ENCODE results near the gene ITPRID1.

ITPRID1 gene

DNA sequence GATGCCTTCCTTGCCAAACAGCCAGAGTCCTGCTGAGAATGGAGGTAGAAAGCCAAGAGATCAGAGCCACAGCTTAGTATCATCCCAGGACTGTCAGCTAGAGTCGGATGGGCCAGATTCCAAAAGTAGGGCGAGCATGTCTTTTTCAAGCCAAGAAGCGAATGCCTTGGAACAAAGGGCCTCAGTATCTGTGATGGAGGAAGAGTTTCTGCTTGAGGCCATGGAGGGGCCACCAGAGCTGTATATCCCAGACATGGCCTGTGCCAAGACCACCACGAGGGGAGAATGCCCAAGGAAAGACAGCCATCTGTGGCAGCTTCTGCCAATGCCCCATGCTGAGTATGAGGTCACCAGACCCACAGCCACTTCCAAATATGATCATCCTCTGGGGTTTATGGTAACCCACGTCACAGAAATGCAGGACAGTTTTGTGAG is 128.8 kb downstream of the ITPRID1 start:
- no peak for DNase-seq

DNA sequence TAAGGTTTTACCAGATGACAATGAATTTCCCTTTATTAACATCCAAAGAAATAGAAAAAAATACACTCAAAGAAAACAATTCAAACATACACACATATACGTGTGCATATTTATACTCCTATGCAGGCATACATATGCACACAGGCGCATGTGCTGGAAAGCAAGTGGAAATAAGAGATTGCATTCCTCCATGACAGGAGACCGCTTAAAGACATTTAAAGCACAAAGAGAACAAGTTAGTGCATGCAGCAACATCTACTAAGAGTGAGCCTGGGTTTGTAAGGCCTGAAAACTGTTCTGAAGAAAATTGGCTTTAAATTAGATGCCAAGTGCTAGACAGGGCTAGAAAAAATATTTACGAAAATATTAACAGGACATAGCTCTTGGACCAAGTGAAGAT is 133.1 kb downstream of the ITPRID1 start:
- DNase-seq = no peak

DNA sequence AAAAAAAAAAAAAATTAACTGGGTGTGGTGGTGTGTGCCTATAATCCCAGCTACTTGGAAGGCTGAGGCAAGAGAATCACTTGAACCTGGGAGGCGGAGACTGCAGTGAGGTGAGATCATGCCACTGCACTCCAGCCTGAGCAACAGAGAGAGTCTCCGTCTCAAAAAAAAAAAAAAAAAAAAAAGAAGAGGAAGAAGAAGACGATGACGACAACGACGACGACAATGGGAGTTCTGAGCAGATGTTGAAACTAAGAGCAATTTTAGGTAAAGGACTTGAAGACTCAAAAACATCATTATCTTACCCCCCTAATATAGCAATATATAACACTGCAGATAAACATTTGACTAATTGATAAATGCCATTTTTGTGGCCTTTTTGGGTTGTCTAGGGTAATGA is 133.6 kb downstream of the ITPRID1 start:
- no peak for DNase-seq

DNA sequence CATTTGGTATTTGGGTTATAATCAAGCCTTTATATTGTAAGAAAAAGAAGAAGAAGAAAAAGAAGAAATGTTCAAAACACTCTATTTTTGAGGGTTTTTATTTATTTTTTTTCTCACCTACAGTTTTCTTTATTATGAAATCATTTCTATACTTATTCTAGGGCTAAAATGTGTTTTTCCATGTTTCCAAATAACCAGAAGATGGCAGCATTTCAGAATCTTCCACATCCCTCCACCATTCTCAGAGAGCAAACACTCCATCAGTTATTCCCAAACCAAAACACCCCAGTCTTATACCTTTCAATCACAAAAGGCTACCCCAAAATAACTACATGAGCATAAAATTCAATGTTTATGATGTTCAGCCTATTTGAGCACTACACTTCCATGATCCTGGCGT is 134.4 kb downstream of the ITPRID1 start:
- DNase-seq = peak in 1 of 2 experiments; percentile 7

DNA sequence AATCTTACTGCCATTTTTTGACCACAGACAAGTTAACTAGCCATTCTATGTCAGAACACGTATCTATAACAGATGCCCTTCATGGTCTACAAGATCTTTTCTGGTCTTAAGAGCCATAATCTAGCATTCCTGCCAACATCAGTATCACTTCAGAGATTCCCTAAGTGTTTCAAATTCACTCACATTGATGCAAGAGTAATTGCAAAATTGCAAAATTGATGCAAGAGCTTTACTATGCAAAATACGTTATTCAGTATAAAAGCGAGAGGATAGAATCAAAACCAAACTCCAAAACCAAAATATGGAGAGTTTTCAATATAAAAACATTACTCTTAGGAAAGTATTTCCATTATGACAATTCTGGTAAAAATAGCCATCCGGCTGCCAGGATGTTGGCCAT is 135.0 kb downstream of the ITPRID1 start:
- DNase-seq = no peak

DNA sequence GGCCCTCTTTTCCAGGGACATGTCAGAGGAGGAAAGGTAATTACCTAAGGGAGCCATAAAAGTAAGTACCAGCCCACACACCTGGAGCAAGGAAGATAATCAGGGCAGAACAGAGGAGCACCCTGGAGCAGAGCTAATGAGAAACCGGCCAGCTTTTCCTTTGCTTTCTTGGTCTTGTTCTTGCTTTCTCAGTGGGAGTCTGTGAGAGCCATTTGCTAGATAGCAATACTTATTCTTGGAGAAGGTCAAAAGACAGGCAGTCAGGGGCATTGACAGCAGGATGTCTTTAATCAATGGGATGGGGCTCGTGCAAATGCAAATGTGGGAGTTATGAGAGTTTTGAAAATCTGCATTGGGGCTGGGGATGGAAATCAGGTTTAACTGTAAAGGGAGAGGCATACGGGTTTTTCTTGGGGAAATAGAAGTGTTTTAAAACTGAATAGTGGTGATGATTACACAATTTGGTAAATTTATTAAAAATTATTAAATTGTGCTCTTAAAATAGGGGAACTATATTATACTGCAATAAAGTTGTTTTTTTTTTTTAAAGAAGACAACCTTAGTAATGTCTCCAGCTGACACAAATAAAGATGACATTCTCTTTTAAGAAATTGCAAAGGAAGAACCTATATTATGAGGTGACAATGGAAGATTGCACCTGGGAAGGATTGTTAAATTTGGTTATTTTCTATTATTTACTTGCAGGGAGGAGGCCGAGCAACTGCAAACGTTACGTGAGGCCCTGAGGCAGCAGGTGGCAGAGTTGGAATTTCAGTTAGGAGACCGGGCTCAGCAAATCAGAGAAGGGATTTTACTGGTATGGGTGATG is 137.6 kb downstream of the ITPRID1 start:
- no peak for DNase-seq

DNA sequence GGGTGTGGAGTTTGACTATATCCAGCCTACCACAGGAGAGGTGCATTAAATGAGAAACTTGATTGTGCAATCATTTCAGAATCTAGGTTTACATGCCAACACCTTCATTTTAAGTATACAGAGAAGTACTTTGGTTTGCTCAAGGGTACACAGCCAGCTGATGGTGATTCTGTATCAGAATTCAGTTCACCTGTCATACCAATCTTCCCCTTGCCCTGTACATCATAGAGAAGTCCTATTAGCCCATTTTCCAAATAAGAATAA is 138.1 kb downstream of the ITPRID1 start:
- no peak for DNase-seq

DNA sequence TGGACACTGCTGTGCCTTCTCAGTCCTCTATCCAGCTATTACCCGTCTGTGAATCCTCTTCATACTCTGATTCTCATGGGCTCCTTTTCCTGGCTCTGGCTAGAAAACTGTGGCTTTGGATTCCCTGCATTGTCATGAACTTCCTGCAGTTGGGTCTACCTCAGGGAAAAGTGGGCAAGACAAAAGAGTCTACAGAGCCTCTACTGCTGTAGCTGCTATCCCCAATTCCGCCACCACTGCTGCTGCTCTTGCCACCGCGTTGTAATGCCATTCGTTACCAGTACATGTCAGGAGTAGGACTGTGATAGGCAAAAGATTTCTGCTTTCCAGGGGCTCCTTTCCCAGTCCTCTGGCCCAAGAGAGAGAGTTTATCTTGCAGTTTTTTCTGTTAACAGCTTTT is 149.2 kb downstream of the ITPRID1 start:
- no peak for DNase-seq

DNA sequence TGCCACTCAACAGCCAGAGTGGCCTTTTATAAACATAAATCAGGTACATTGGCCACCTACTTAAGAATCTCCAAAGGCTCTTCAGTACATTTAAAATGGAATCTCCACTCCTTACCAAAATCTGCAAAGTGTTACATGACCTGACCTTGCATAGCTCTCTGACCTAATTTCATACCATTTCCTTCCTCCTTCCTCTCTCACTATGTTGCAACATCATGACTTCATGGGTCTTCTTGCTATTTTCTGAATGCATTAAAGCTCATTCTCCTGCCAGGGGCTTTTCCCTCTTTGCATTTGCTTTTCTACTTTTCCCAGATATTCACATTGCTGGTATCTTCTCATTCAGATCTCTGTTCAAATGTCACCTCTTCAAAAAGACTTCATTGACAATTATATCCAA is 151.0 kb downstream of the ITPRID1 start:
- DNase-seq = peak; percentile 20 to 27

DNA sequence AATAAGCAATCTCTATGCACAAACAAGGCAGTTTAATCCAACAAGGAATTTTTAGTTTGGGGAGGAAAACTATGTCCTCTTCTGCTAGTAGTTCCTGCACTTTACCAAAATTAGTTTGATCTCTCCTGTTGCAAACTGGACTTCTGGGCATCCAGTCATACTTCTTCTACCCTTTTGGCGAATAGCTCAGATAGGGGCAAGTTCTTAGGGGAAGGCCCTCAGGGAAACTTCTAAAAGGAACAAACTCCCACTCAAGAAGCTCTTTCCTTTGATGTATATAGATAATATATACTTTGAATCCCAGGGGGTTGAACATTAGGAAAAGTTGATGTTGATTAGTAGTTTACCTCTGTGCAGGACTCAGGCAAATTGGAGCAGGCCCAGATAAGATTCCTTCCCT is 151.7 kb downstream of the ITPRID1 start:
- DNase-seq = no peak

DNA sequence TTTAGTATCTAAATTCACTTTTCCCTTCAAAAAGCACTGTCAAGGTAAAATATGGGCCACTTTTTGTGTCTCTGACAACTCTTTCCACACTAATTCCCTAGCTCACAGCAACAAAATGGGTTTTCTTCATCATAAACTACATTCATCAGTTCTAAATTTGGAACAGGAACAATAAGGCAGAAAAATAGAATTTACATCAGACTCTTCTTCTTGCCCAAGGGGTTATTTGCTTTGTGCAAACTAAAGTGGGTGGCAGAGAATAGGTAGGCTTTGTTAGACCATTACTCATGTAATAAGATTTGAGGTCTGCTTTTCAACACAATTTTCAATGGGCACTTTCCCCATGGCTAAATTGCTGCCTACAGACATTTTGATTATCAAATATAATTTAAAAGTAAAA is 155.6 kb downstream of the ITPRID1 start:
- DNase-seq = no peak

DNA sequence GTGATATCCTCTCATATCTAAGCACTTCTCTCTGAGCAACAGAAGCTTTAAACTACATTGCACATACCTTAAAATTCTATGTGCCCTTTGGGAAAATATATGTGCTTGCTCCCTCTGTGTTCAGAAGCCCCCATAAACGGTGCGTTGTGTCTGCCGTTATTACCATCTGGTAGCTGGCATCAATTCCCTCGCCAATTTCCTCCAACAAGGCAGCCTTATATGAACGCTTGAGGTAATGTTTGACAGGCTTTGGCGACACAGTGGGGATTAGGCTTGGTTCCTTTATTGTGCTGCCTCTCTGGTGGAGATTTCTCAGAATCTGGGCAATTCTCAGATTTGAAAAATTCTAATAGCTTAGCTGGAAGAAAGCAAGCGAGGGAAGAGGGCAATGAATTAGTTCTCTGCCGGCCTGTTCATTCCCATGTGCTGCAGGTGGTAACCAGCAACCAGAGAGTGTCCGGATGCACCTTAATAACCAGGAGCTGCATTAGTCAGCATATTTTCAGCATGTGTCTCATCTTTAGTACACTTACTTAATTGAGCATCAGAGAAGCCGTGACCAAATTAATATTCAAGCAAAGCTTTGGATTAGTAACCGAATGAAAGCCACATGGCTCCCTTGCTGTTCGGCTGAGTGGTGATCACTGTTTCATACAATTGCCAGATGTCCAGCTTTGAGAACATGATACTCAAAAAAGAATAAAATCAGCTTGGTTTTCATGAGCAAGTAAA is 165.8 kb downstream of the ITPRID1 start:
- no peak for DNase-seq

DNA sequence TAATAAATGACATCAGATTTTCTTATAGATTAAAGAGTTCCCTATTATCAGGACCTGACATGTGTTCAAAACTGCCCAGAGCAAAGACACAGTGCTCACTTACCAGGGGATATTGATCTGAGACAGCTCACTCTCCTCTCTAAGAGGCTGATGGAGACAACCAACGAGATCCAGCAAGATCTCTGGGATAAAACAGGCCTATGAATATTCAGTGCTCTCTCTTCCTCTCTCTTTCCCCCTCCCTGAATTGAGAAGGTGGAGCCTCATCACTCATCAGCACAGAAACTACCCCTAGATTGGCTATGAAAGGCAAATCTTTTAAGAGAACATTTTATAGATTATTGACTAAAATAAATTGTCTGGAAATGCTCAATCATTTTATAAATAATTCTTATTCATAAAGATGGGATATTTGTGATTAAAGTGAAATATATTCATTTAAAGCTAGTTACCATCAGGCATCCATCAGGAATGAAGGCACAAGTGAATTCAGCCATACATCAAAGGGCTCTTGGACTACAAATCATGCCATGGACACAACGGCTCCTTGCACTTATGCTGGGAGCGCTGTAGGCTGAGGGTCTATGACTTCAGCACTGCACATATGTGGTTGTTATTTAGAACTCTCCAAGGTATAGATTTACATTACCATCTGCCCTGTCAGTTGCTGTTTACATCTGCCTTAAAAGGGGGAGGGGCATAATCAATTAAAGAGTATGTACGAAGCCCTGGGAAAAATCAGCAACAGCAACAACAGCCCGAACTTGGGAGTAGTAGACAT is 169.7 kb downstream of the ITPRID1 start:
- DNase-seq = no peak

DNA sequence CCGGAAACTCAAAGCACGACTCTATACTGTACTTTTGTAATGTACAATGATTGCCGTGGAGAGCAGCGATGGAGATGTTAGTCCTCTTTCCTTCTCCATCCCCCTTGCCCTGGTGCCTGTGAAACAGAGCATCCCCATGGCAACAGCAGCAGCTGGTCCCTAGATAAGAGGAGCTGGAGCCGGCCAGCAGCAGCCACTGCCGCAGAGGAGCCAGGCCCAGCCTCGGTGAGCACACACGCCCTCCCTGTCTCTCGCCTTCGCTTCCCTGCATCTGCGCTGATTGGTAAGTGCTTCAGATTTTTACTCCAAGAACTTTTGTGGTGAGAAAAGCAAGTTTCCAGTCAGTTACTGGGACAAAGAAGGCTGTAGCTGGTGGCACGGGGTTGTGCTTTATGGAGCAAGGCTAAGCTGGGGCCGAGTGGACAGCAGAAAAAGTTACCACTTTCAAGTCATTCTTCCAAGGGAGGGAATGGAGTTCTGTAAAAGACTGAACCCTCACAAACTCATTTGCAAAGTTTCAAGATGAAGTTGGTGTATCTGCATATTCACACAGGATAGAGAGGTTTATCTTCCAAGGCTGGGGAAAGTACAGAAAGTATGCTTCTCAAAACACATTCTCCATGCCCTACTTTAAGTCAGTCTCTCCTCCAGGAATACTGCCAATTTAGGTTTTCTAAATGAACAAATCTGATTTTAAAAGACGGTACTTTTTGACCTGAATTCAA is 173.3 kb downstream of the ITPRID1 start, which contains the start of gene PPP1R17:
TSS of gene PPP1R17 (plus strand) at position 192 of the 725 bp plus-strand sequence. CDS start 5,227 bp downstream, outside the sequence.
- DNase-seq = no peak

DNA sequence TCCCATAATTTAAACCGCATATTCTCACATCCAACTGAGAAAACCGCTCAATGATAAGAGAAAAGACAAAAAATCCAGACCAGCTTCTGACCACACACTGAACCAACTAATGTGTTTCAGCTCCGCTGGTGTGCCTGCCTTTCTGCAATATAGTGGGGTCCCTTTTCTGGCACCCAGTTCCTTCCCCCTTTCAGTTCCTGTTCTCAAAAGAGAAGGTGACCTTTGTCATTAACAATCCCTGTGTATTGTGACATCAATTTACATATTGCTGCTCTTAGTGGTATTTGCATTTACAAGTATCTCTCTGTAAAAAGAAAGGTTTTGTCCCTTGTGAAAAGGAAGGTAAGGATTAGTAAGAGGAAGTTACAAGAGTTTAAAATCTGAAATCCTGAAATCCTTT is 174.5 kb downstream of the ITPRID1 start:
- no peak for DNase-seq

DNA sequence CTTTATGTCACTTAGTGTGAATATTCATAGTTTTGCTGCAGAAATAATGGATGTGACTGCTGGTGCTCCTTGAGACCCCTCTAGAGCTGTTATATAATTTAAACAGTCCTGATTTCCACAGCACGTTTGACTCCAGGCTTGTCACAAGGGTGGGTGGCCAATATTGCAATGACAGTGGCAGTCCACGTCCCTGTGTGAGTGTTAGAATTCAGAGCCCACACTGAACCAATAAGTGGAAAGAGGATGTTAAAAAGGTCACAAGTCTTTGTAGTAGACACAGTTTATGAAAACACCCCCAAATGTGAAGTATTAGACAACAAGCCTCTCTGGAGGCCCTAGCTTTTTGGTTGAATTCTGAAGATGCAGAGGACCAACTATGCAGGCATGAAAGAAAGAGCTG is 175.1 kb downstream of the ITPRID1 start:
- no peak for DNase-seq

DNA sequence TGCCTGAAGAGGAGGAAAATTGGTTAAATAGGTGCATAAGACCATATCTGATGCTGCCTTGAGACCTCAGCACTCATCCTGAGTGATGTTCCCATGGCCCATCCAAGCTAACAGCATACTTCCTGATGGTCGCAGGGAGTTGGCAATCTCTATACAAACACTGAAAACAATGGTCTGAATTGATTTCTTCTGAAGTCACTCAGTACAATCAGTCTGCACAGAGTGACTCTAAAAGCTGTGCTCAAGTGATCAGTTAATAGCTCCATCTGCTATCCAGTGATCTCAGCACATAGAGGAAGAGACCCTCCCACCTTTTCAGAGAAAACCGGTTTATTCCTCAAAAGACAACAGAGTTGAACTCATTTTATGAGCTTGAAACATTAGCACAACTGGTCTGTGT is 177.0 kb downstream of the ITPRID1 start:
- no peak for DNase-seq

DNA sequence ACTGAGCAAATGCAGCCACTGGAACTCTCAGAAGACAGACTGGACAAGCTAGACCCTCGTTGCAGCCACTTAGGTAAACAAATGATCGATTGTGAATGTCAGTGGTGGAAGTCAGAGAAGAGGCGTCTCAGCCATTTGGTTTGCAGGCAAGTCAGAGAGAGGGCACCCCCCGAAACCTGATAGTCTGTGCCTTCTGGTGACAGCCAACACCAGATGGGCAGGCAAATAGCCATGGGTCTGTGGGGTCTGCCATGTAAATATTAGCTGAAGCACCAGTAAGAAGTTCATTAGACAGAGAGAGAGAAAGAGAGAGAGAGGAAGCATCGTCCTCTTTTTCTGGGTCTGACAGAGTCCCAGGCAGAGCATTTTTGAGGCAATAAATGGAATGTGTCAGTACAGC is 178.6 kb downstream of the ITPRID1 start:
- DNase-seq = no peak

DNA sequence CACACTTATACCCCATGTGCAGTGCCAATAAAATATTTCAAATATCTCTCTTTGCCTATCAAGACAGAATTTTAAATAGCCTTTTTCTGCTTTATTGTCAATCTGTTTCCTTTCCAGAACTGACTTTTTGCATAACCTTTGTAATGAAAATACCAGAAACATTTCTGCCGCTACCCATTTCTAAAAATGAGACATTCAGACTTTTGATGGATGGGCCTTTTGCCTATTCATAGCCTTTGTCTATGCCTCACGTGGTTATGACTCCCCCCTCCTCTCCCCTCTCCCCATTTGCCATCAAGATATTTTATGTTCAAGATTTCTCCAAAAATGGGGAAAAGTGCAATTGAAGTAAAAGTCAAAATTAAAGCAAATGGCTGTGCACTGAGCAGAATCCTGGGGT is 179.0 kb downstream of the ITPRID1 start:
- no peak for DNase-seq

DNA sequence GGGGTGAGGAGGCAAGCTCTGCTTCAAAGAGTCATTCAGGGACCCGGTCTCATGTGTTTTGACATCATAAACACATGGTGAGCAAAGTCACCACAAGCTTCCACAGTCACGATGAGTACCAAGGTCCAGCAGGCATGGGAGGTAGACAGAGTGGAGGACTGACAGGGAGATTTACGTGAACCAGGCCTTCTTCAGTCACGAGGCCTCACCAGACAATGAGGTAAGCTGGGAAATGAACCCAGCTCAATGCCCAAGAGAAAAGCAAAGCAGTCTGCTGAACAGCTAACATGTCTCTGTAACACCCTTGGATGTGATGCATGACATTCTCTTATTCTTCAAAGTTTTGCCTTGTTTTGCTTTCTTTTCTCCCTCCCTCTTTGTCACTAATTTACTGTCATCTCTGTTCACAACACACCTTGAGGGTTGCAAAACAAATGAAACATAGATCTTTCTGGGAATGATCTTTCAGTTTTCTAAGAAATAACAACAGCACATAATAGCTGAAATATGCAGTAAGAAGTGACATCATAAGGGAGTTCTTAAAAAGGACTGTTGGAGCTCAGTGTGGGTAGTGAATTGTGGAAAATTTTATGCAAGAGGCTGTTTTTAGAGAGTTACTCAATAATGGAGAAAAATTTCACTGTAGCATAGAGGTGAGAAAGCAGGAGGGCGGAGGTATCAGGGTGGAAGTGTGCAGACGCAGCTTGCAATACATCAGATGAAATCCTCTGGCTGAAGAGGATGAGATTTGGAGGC is 182.1 kb downstream of the ITPRID1 start:
- DNase-seq = no peak

DNA sequence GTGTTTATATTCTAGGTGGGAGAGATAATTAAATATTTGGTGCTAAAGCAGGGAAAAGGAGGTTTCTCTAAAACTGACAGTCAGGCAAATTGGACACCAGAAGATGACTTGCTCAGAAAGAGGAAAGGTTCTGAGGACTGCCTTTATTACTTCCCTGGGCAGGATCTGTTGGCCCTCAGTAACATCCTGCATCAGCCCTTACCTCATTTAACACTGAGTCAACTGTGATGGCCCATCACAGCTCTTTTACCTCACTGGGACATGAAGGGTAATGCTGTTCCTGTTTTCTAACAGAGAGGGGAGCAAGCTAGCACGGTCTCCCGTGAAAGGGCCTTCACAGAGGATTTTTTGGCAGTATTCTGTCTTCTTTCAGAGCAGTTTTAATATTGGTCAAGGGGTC is 185.2 kb downstream of the ITPRID1 start:
- DNase-seq = peak; percentile 10 to 21

DNA sequence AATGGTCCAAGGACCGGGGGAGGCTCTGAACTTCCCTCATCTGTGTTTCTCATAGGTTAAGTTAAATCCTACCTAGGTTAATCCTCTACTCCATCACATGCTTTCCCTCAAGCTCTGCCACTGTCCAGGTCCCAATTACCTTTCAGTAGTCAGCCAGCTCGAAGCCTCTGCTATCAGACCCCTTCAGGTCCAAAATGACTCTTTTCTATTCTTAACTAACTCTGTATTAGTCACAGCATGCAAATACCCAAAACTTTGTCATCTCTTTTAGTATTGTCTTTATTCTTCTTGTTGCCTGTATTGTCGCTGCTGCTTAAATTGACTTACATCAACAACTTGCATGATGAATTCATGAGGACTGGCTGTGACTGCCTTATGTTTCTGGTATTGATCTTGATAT is 188.5 kb downstream of the ITPRID1 start:
- no peak for DNase-seq
